ENCODE results near the gene ARMC9. TPM values are rescaled to one million over a fixed set of nuclear protein-coding genes. Genes with fewer than 3 reads are reported as not detected.

The ARMC9 gene
- total RNA-seq, 6 donors from 2014 or later: 26.7 to 145 (median 61.0) TPM

DNA sequence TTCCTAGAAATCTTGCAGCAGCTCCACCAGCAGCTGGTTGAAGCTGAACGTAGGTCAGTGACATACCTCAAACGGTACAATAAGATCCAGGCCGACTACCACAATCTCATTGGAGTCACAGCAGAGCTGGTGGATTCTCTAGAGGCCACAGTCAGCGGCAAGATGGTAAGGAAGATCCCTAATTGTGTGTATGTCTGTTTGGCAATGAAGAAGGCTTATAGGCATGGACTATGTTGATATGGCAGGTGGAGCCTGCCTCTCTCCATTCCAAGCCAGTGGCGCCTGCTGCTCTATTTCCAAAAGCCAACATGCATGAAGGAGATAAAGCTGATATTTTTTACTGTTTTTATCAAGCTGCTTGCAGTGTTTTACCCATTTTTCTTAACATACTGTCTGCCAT, 36.8 kb downstream of the ARMC9 start:
- no peaks in the 10 kb centered on the region for H3K4me1 ChIP-seq
- no peak overlapping the region for H3K27ac ChIP-seq
- TF ChIP-seq, protein P1, sequence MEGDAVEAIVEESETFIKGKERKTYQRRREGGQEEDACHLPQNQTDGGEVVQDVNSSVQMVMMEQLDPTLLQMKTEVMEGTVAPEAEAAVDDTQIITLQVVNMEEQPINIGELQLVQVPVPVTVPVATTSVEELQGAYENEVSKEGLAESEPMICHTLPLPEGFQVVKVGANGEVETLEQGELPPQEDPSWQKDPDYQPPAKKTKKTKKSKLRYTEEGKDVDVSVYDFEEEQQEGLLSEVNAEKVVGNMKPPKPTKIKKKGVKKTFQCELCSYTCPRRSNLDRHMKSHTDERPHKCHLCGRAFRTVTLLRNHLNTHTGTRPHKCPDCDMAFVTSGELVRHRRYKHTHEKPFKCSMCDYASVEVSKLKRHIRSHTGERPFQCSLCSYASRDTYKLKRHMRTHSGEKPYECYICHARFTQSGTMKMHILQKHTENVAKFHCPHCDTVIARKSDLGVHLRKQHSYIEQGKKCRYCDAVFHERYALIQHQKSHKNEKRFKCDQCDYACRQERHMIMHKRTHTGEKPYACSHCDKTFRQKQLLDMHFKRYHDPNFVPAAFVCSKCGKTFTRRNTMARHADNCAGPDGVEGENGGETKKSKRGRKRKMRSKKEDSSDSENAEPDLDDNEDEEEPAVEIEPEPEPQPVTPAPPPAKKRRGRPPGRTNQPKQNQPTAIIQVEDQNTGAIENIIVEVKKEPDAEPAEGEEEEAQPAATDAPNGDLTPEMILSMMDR (IDR thresholded peaks at IDR 0.05): no peak
- TF ChIP-seq POLR2A (IDR thresholded peaks at IDR 0.05) (no peak), POLR2AphosphoS5 (IDR thresholded peaks at IDR 0.05) (no peak), EP300 (IDR thresholded peaks at IDR 0.05) (no peak)
- WGBS, 2 donors: 92 to 97% methylated on average over 5 of the region's 5 CpGs
- H3K4me3 ChIP-seq: no peak overlapping the region
- no peak for ATAC-seq (ENCODE audit: low FRiP score in 2 of 2)
- H3K27me3 ChIP-seq: no peaks in the 10 kb centered on the region
- DNase-seq: no peak
- H3K9me3 ChIP-seq: no peaks in the 10 kb centered on the region
- H3K36me3 ChIP-seq: peaks cover 0 to under 1% (median 0%) of the 10 kb centered on the region in 4 donors

DNA sequence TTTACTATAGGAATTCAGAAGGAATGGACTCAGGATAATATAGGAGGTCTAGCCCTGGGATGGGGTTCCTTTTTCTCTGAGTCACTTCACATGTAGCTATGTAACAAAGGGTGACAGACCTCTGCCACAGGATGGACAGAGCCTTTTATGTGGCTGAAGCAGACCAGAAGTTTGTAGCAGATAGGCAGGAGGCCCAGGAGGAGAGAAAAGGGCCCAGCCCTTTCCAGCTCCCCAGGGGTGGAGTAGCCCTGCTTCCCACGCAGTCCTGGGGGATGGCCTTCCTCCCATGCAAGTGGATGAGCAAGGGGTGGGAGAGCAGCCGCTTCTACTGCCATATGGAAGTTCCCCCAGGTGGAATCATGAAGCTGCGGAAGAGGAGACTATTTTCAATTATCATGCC, 40.3 kb downstream of the ARMC9 start:
- 85 to 96% methylated on average over 3 of the region's 3 CpGs for WGBS, 2 donors
- no peak overlapping the region for H3K4me3 ChIP-seq
- H3K27ac ChIP-seq: no peak overlapping the region
- H3K4me1 ChIP-seq: no peaks in the 10 kb centered on the region
- H3K27me3 ChIP-seq: no peaks in the 10 kb centered on the region
- peaks cover 0 to 3% (median 0%) of the 10 kb centered on the region in 4 donors for H3K36me3 ChIP-seq
- ATAC-seq (ENCODE audit: low FRiP score in 2 of 2) (no peak), DNase-seq (no peak)
- H3K9me3 ChIP-seq: no peaks in the 10 kb centered on the region
- TF ChIP-seq, protein P1 (IDR thresholded peaks at IDR 0.05): no peak
- TF ChIP-seq POLR2AphosphoS5 (IDR thresholded peaks at IDR 0.05): no peak
- no peak for TF ChIP-seq POLR2A (IDR thresholded peaks at IDR 0.05)

- DNase-seq (no peak), ATAC-seq (ENCODE audit: low FRiP score in 2 of 2) (no peak)
- H3K4me3 ChIP-seq: no peak overlapping the region
- H3K27me3 ChIP-seq: no peaks in the 10 kb centered on the region
- no peaks in the 10 kb centered on the region for H3K9me3 ChIP-seq
- H3K4me1 ChIP-seq: peaks cover 0 to 4% (median 3%) of the 10 kb centered on the region in 4 donors
- H3K27ac ChIP-seq: no peak overlapping the region
- TF ChIP-seq POLR2AphosphoS5 (IDR thresholded peaks at IDR 0.05): no peak
- no peak for TF ChIP-seq EP300 (IDR thresholded peaks at IDR 0.05)
- TF ChIP-seq POLR2A (IDR thresholded peaks at IDR 0.05): no peak
- WGBS, 2 donors: 94 to 95% methylated on average over 10 of the region's 10 CpGs
- peaks cover 0 to 3% (median 0%) of the 10 kb centered on the region in 4 donors for H3K36me3 ChIP-seq
Observed at GRCh38 chr2:231239751-231240150, 41.3 kb downstream of the ARMC9 start.

DNA sequence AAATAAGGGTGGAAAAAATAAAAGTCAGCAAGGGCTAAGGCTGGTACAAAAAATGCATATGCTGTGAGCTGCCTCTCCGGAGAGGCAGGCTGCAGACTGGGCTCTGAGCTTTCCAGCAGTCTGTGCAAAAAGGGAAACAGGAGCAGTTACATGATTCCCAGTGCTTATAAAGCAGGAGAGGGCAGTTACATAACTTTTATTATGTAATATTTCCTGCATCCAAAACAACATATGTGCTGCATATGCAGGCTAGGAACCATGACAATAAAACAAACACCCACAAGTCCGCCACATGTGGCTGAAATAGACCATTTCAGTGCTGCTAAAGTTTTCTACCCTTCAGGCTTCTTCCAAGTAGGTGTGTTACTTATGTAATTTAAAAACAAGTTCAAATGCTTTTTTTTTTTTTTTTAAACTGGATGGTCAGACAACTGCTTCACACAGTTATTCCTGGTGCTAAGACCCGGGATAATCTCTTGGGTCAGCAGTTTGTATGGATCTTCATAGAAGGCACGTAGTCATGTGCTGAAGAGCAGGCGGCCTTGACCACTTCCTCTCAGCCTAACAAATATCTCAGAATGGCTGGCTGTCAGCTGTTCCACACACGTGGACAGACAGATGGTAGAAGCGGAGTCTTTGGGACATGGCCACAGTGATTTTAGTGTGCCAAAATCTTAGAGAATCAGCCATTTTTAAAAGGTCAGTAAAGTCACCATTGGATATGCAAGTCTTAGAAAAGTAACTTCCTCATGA, 43.5 kb downstream of the ARMC9 start:
- peak in 1 of 2 donors; percentile 53 for DNase-seq
- no peak overlapping the region for H3K4me3 ChIP-seq
- TF ChIP-seq, protein P1 (IDR thresholded peaks at IDR 0.05): no peak
- peak overlapping the region in 1 of 4 donors; percentile 51 for H3K27ac ChIP-seq
- ATAC-seq (ENCODE audit: low FRiP score in 2 of 2): peak in 1 of 2 donors; percentile 81
- WGBS, 2 donors: 45 to 69% methylated on average over 7 of the region's 7 CpGs
- no peaks in the 10 kb centered on the region for H3K9me3 ChIP-seq
- peaks cover 0 to 3% (median 0%) of the 10 kb centered on the region in 4 donors for H3K36me3 ChIP-seq
- H3K4me1 ChIP-seq: peaks cover 0 to 22% (median 13%) of the 10 kb centered on the region in 4 donors
- H3K27me3 ChIP-seq: no peaks in the 10 kb centered on the region

- WGBS, 2 donors: 90 to 96% methylated on average over 7 of the region's 7 CpGs
- Histone ChIP-seq H3K27me3 (no peaks in the 10 kb centered on the region), H3K9me3 (no peaks in the 10 kb centered on the region), H3K4me1 (peaks cover 0 to 32% (median 19%) of the 10 kb centered on the region in 4 donors), H3K4me3 (no peak overlapping the region), H3K36me3 (peaks cover 0 to 3% (median 0%) of the 10 kb centered on the region in 4 donors), H3K27ac (no peak overlapping the region)
- ATAC-seq (ENCODE audit: low FRiP score in 2 of 2): no peak
- TF ChIP-seq POLR2AphosphoS5 (IDR thresholded peaks at IDR 0.05) (no peak), POLR2A (IDR thresholded peaks at IDR 0.05) (no peak)
- no peak for DNase-seq
Observed at GRCh38 chr2:231243866-231244265, 45.4 kb downstream of the ARMC9 start.

Measured in upper lobe of left lung (tissue), 6 donors.